GM12872 (cell line): ENCODE measurements around the gene FHL3.
A peak's percentile ranks its signal among the peaks of the same experiment; 100 is the strongest.

Experiments used
- CTCF ChIP-seq: IDR thresholded peaks from 3 replicates; pipeline ENCODE4 v1.5.1; 2011; ENCODE audit warnings: low read depth, mild to moderate bottlenecking, low read length, moderate library complexity; ENCODE audit not compliant: insufficient read depth

Gene FHL3

GRCh38 chr1:37954316-37954971 is 50.9 kb downstream of the FHL3 start:
- TF ChIP-seq CTCF, result 0 out of 3 replicates have a peak, but pooled peaks have one; percentile 11

GRCh38 chr1:37952738-37953137 is 52.6 kb downstream of the FHL3 start:
- no peak for TF ChIP-seq CTCF

- TF ChIP-seq CTCF, result no peak
Observed at GRCh38 chr1:37951783-37952624, 53.3 kb downstream of the FHL3 start.

GRCh38 chr1:37951041-37951782 is 54.1 kb downstream of the FHL3 start:
- no peak for TF ChIP-seq CTCF

DNA sequence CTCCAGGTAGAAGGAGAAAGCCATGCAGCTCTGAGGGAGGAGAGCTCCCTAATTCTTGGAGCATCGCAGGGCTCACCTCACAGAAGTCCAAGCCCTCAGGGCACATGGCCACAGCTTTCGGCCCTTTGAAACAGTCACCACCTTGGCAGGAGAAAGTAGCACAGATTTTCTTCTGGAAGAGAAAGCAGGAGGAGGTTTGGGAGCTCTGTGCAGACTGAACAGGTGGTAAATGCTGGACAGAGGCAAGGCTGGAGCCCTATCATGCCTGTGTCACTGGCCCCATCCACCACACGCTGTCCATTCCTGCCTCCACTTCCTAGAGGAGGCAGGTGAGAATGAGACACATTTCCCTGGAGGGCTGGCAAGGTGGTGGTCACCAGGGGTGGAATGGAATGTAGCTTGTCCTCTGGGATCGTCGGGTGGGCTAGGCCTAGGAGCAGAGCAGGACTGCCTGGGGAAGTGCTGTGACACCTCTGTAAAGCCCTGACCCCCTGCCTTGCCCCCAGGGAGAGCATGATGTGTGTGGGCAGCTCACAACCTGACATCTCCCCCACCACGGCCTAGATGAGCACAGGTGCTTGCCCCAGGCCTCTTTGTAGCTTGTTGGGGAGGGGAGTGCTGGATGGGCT is 55.7 kb downstream of the FHL3 start:
- no peak for TF ChIP-seq CTCF

GRCh38 chr1:37948841-37949240 is 56.5 kb downstream of the FHL3 start:
- TF ChIP-seq CTCF, result no peak

DNA sequence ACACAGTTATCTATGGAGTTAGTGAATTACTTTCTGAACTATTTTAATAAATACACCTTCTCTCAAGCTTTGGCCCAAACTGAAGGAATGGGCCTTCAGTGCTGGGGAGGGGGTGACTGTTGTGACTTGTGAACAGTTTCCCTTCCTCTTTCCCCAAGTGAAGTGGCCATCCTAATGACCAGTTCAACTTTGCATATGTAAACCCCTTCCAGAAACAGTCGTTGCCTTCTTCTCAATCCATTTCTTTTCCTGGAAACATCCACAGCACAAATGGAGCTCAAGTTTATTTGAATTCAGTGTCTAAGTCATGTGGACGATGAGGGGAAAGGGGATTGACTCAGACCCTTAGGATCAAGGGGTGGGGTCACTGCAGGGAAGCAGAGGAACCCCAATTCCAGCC is 57.1 kb downstream of the FHL3 start:
- TF ChIP-seq CTCF, result no peak
